HepG2 (cell line): ENCODE data around the gene DNPEP.

Experiments
- CEBPB ChIP-seq: IDR thresholded peaks from 2 replicates; pipeline ENCODE4 v1.6.1; 2011; ENCODE audit warnings: low read depth, low read length, improper control_type of control experiment, borderline replicate concordance
- TF ChIP-seq, protein P1 (sequence below): sonication (generic); formaldehyde crosslinking; IDR thresholded peaks from 2 replicates; pipeline ENCODE4 v1.4.0; 2020; ENCODE audit warnings: mild to moderate bottlenecking, missing genetic modification reagents
- TF ChIP-seq, protein P2 (sequence below): sonication (generic); formaldehyde crosslinking; IDR thresholded peaks from 2 replicates; pipeline ENCODE4 v1.5.0; 2020; ENCODE audit warnings: mild to moderate bottlenecking, missing genetic modification reagents, moderate library complexity

DNA sequence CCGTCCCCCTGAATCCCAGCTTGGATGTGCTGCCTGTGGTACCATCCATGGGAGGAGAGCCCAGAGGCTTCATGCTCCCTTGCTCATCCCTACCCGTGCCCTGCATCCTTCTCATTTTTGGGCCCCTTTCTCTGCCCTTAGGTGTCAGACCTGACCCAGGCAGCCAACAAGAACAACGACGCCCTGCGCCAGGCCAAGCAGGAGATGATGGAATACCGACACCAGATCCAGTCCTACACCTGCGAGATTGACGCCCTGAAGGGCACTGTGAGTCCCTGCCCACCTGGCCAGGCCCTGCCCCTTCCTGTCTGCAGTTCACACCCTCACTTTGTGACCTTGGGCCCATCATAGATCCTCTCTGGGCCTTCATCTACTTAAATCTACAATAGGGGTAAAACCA is 33.0 kb upstream of the DNPEP start:
- TF ChIP-seq, protein P1, sequence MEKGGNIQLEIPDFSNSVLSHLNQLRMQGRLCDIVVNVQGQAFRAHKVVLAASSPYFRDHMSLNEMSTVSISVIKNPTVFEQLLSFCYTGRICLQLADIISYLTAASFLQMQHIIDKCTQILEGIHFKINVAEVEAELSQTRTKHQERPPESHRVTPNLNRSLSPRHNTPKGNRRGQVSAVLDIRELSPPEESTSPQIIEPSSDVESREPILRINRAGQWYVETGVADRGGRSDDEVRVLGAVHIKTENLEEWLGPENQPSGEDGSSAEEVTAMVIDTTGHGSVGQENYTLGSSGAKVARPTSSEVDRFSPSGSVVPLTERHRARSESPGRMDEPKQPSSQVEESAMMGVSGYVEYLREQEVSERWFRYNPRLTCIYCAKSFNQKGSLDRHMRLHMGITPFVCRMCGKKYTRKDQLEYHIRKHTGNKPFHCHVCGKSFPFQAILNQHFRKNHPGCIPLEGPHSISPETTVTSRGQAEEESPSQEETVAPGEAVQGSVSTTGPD (CRISPR knock-in tag), result no peak
- TF ChIP-seq, protein P2, sequence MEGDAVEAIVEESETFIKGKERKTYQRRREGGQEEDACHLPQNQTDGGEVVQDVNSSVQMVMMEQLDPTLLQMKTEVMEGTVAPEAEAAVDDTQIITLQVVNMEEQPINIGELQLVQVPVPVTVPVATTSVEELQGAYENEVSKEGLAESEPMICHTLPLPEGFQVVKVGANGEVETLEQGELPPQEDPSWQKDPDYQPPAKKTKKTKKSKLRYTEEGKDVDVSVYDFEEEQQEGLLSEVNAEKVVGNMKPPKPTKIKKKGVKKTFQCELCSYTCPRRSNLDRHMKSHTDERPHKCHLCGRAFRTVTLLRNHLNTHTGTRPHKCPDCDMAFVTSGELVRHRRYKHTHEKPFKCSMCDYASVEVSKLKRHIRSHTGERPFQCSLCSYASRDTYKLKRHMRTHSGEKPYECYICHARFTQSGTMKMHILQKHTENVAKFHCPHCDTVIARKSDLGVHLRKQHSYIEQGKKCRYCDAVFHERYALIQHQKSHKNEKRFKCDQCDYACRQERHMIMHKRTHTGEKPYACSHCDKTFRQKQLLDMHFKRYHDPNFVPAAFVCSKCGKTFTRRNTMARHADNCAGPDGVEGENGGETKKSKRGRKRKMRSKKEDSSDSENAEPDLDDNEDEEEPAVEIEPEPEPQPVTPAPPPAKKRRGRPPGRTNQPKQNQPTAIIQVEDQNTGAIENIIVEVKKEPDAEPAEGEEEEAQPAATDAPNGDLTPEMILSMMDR (CRISPR knock-in tag), result no peak
- TF ChIP-seq CEBPB, result no peak
